B cell (primary cell): ENCODE data around the gene CFAP53. TPM values are rescaled to one million over a fixed set of nuclear protein-coding genes. Genes with fewer than 3 reads are reported as not detected.

Experiments
- ATAC-seq: fragments of 200-7000 bp; cut with Tn5 transposase; one replicate; pipeline ENCODE4 v1.10.0; 2021; ENCODE audit warnings: low read depth, mild to moderate bottlenecking, moderate number of reproducible peaks, moderate library complexity
- CTCF ChIA-PET: fragments of 350-600 bp; sonication (Branson Sonifier 250); formaldehyde crosslinking; loops from one replicate; lab custom pipeline; 2021; ENCODE audit warnings: antibody characterized with exemption, inconsistent platforms; lab: Charles Lee
- POLR2A ChIA-PET: fragments of 350-600 bp; sonication (Branson Sonifier 250); formaldehyde crosslinking; loops from one replicate; lab custom pipeline; 2021; ENCODE audit warnings: antibody characterized with exemption; lab: Charles Lee
- DNase-seq: peaks from one replicate; pipeline ENCODE4 v3.0.0; 2013
- H2AFZ ChIP-seq: 2 replicates; pipeline ENCODE4 v1.6.1; 2012; ENCODE audit warnings: mild to moderate bottlenecking, low read depth, low read length; ENCODE audit not compliant: insufficient read depth, poor library complexity, severe bottlenecking
- H3K27ac ChIP-seq, 2 donors: 1 replicate in 1 of 2; 2 replicates in 1 of 2; pipeline ENCODE4 v1.5.1; 2012 to 2013; ENCODE audit warnings: low read length in 2 of 2, mild to moderate bottlenecking in 2 of 2, moderate library complexity in 1 of 2
- H3K27me3 ChIP-seq, 4 experiments: fragments of 200-600 bp in 1 of 4; sonication (generic) in 1 of 4; replicated peaks in 1 of 4; 1 replicate in 2 of 4; 2 replicates in 2 of 4; pipeline versions ENCODE4 v1.6.1 to v1.7.0; 2013 to 2016; ENCODE audit warnings: low read length in 3 of 4, mild to moderate bottlenecking in 2 of 4, mixed read lengths in 1 of 4, moderate library complexity in 1 of 4; ENCODE audit not compliant: insufficient read depth in 4 of 4, control insufficient read depth in 3 of 4; ENCODE audit errors: control extremely low read depth in 1 of 4
- H3K36me3 ChIP-seq, 2 experiments: replicated peaks in 1 of 2; 1 replicate in 1 of 2; 2 replicates in 1 of 2; pipeline versions ENCODE4 v1.6.1 to v1.7.1; 2013; ENCODE audit warnings: low read length in 1 of 2; ENCODE audit not compliant: insufficient read depth in 2 of 2, control insufficient read depth in 1 of 2; ENCODE audit errors: control extremely low read depth in 1 of 2, extremely low read depth in 1 of 2
- H3K4me1 ChIP-seq, 2 donors: fragments of 200-600 bp in 1 of 2; sonication (generic) in 1 of 2; 1 replicate in 1 of 2; 2 replicates in 1 of 2; pipeline versions ENCODE4 v1.5.1 to v1.6.1; 2013 to 2017; ENCODE audit warnings: low read length in 2 of 2; ENCODE audit not compliant: control insufficient read depth in 2 of 2, insufficient read depth in 2 of 2
- H3K4me2 ChIP-seq: replicated peaks from 2 replicates; pipeline ENCODE3; 2012; ENCODE audit warnings: mild to moderate bottlenecking, low read depth, low read length; ENCODE audit not compliant: poor library complexity, severe bottlenecking
- H3K4me3 ChIP-seq, 5 experiments: fragments of 200-600 bp in 1 of 5; sonication (generic) in 1 of 5; 1 replicate in 3 of 5; 2 replicates in 2 of 5; pipeline versions ENCODE4 v1.5.1 to v1.7.0; 2011 to 2016; ENCODE audit warnings: low read length in 4 of 5, mild to moderate bottlenecking in 4 of 5, low read depth in 2 of 5, control low read depth in 1 of 5, moderate library complexity in 1 of 5; ENCODE audit not compliant: insufficient read depth in 1 of 5; ENCODE audit errors: control extremely low read depth in 1 of 5, extremely low read depth in 1 of 5
- H3K79me2 ChIP-seq: fragments of 200-600 bp; sonication (generic); one replicate; pipeline ENCODE4 v1.6.0; 2016; ENCODE audit warnings: low read length; ENCODE audit not compliant: control insufficient read depth, insufficient read depth
- H3K9ac ChIP-seq: fragments of 200-600 bp; sonication (generic); 2 replicates; pipeline ENCODE4 v1.6.1; 2017; ENCODE audit warnings: mild to moderate bottlenecking, low read length, moderate library complexity
- H3K9me3 ChIP-seq, 3 donors: one replicate each; pipeline versions ENCODE4 v1.6.1 to v1.7.1; 2013; ENCODE audit warnings: low read length in 2 of 3; ENCODE audit not compliant: control insufficient read depth in 2 of 3, insufficient read depth in 1 of 3; ENCODE audit errors: control extremely low read depth in 1 of 3
- H4K20me1 ChIP-seq: 2 replicates; pipeline ENCODE4 v1.6.0; 2012; ENCODE audit warnings: mild to moderate bottlenecking, low read length; ENCODE audit not compliant: insufficient read depth, control insufficient read depth, poor library complexity, severe bottlenecking
- H3K27ac Mint-ChIP-seq: one replicate; pipeline ENCODE4 v1.8.0; 2021; ENCODE audit warnings: mixed read lengths
- H3K27me3 Mint-ChIP-seq: one replicate; pipeline ENCODE4 v1.8.0; 2021; ENCODE audit warnings: mixed read lengths
- H3K4me1 Mint-ChIP-seq: one replicate; pipeline ENCODE4 v1.8.0; 2021; ENCODE audit warnings: mixed read lengths
- H3K4me3 Mint-ChIP-seq: one replicate; pipeline ENCODE4 v1.8.0; 2021; ENCODE audit warnings: mixed read lengths
- H3K9me3 Mint-ChIP-seq: one replicate; pipeline ENCODE4 v1.8.0; 2022; ENCODE audit warnings: mixed read lengths; ENCODE audit not compliant: insufficient read depth
- CTCF ChIP-seq: fragments of 200-600 bp; IDR thresholded peaks from one replicate; pipeline ENCODE4 v1.8.0; 2022; ENCODE audit warnings: antibody characterized with exemption, mild to moderate bottlenecking
- EZH2 ChIP-seq: IDR thresholded peaks from 2 replicates; pipeline ENCODE4 v1.6.1; 2012; ENCODE audit warnings: borderline replicate concordance, low read depth, mild to moderate bottlenecking, moderate library complexity, low read length; ENCODE audit not compliant: insufficient read depth, poor library complexity, severe bottlenecking
- WGBS: methylation state at CpG from one replicate; pipeline ENCODE4 v1.1.5; 2013; ENCODE audit warnings: missing lambda C conversion rate; ENCODE audit not compliant: insufficient coverage; 5-methylcytosine and 5-hydroxymethylcytosine counted together
- intact Hi-C: fragments of 100-400 bp; cut with micrococcal nuclease; formaldehyde crosslinking; loops from one replicate; pipeline ENCODE4 v1.10.0; 2022
- polyA plus RNA-seq: library from polyadenylated mRNA; depleted of rRNA; stranded (reverse); fragments of >200 nt; gene quantifications from 2 replicates; pipeline ENCODE4 v1.2.3, GENCODE V29; 2012
- total RNA-seq, 2 donors: library from RNA; stranded (reverse); fragments of 120-200 nt in 1 of 2; gene quantifications; 1 replicate in 1 of 2; 2 replicates in 1 of 2; pipeline versions ENCODE4 v1.2.3 to v1.2.4, GENCODE V29; 2013 to 2022

The CFAP53 gene
- total and polyA plus RNA-seq, 2 donors (not counting 1 experiment from before 2014, with no cell fraction given) = 0.04 to 0.79 TPM

DNA sequence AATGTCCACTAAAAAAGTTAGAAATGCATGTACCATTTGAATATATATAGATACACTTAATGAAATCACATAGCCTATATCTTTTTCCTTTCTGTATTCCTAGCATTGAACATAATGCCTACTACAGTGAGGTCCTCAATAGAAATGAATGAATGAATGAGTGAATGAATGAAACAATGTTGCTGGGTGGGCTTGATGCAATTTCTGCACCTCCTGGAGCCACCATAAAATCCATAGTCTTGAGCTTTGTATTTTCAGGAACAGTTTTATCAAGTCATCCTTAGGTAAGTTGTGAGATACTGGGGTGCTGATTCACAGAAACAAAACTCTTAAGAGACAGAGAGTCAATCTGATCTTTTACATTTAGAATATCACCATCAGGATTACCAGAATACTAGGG, 3.3 kb downstream of the CFAP53 start:
- H3K9me3 Mint-ChIP-seq = no peaks in the 10 kb centered on the region
- no peaks in the 10 kb centered on the region for H3K79me2 ChIP-seq
- H4K20me1 ChIP-seq = no peaks in the 10 kb centered on the region
- H3K4me1 ChIP-seq = peaks cover 15 to 22% of the 10 kb centered on the region in 2 donors
- CTCF ChIA-PET = interaction anchor here (1.1 kb wide), 1 partner anchor 112 kb away, joined by 3 read pairs; the partner anchor contains the start of gene SKA1
- no peak for TF ChIP-seq CTCF
- TF ChIP-seq EZH2 = no peak
- peaks cover 19% of the 10 kb centered on the region for H3K4me1 Mint-ChIP-seq
- H3K4me3 ChIP-seq = no peak overlapping the region
- no peaks in the 10 kb centered on the region for H3K36me3 ChIP-seq
- no peaks in the 10 kb centered on the region for H3K27me3 ChIP-seq
- H3K9ac ChIP-seq = no peak overlapping the region
- ATAC-seq (no peak), DNase-seq (no peak)
- no peaks in the 10 kb centered on the region for H3K9me3 ChIP-seq
- H2AFZ ChIP-seq = no peak overlapping the region
- POLR2A ChIA-PET = interaction anchor here (0.8 kb wide), 1 partner anchor 9 kb away, joined by 3 read pairs; no protein-coding TSS in a partner anchor
- no peak overlapping the region for H3K27ac ChIP-seq
- intact Hi-C loops = no loop called here
- H3K4me2 ChIP-seq = no peak overlapping the region
- H3K4me3 Mint-ChIP-seq = no peak overlapping the region
- H3K27me3 Mint-ChIP-seq = peaks cover 4% of the 10 kb centered on the region
- H3K27ac Mint-ChIP-seq = no peak overlapping the region

- Histone ChIP-seq H2AFZ (no peak overlapping the region), H3K9me3 (no peaks in the 10 kb centered on the region), H3K27ac (no peak overlapping the region), H3K79me2 (no peaks in the 10 kb centered on the region), H3K27me3 (peaks cover 0 to 3% (median 0%) of the 10 kb centered on the region in 4 experiments), H3K36me3 (no peaks in the 10 kb centered on the region), H3K4me1 (no peaks in the 10 kb centered on the region), H3K4me3 (no peak overlapping the region), H3K9ac (no peak overlapping the region), H4K20me1 (no peaks in the 10 kb centered on the region), H3K4me2 (no peak overlapping the region)
- intact Hi-C loops = no loop called here
- TF ChIP-seq CTCF = no peak
- no peak for TF ChIP-seq EZH2
- H3K4me3 Mint-ChIP-seq = no peak overlapping the region
- ChIA-PET CTCF (no interaction called here), POLR2A (no interaction called here)
- no peaks in the 10 kb centered on the region for H3K4me1 Mint-ChIP-seq
- ATAC-seq (no peak), DNase-seq (no peak)
- no peaks in the 10 kb centered on the region for H3K9me3 Mint-ChIP-seq
- 100% methylated on average over 1 of the region's 3 CpGs for WGBS
- H3K27ac Mint-ChIP-seq = no peak overlapping the region
- peaks cover 4% of the 10 kb centered on the region for H3K27me3 Mint-ChIP-seq
These were observed 15.4 kb downstream of the CFAP53 start for GRCh38 chr18:50250935-50251334.
